Hepatocyte (in vitro differentiated cells): ENCODE measurements around the gene STOM.

Experiments used
- CTCF ChIP-seq: fragments of 200-600 bp; sonication (generic); IDR thresholded peaks from 2 replicates; pipeline ENCODE4 v1.5.1; 2016; ENCODE audit warnings: antibody characterized with exemption, mild to moderate bottlenecking; ENCODE audit not compliant: poor library complexity
- EZH2 ChIP-seq: fragments of 200-600 bp; sonication (generic); IDR thresholded peaks from 2 replicates; pipeline ENCODE4 v1.6.1; 2016; ENCODE audit warnings: antibody characterized with exemption, mild to moderate bottlenecking, borderline replicate concordance

GRCh38 chr9:121305269-121305994 lies 64.6 kb downstream of the STOM start:
- TF ChIP-seq CTCF (no peak), EZH2 (no peak)
